Measurements from ENCODE around the gene PRDM16.

DNA sequence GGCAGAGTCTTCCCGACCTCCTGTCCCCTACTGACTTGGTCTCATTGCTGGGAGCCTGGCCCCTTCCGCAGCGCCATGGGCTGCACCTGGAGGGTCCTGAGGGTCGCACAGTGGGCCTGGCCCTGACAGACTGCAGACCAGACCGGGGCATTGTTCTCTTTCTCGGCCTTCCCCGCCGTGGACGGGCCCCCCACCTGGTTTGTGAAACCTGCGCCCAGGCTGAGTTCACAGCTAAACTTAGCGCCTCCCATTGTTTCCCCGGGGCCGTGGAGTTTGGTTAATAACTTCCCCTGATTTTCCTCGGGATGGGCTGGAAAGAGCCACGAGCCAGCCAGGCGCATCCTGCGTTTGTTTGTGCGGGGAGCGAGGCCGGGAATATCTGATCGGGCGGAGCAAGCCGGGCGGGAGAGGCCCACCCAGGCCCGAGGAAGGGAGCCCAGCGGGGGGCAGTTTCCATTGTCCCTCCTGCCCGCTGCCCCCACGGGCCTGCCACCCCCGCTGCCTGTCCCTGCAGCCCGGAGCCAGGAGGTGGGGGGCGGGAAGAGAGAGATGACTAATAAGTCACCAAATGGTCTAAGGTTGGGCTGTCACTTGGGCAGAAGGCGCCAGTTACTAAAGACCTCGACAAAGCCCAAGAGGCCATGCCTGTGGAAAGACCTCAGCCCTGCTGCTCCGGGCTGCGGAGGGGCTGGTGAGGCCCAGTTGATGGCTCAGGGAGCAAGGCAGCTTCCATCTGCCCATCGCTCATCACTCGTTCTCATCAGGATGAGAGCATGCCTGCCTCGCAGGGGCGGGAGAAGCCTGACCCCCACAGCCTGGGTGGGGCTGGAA is 346.5 kb downstream of the PRDM16 start:
- TF ChIP-seq, protein P1, sequence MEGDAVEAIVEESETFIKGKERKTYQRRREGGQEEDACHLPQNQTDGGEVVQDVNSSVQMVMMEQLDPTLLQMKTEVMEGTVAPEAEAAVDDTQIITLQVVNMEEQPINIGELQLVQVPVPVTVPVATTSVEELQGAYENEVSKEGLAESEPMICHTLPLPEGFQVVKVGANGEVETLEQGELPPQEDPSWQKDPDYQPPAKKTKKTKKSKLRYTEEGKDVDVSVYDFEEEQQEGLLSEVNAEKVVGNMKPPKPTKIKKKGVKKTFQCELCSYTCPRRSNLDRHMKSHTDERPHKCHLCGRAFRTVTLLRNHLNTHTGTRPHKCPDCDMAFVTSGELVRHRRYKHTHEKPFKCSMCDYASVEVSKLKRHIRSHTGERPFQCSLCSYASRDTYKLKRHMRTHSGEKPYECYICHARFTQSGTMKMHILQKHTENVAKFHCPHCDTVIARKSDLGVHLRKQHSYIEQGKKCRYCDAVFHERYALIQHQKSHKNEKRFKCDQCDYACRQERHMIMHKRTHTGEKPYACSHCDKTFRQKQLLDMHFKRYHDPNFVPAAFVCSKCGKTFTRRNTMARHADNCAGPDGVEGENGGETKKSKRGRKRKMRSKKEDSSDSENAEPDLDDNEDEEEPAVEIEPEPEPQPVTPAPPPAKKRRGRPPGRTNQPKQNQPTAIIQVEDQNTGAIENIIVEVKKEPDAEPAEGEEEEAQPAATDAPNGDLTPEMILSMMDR (conservative IDR thresholded peaks at IDR 0.05; ENCODE audit: low read depth, low read length): no peak
- no peak for TF ChIP-seq EZH2 (IDR thresholded peaks at IDR 0.05; ENCODE audit: low read length, unreplicated experiment)
